Diencephalon (tissue), 1 donor: ENCODE measurements around the gene METTL21A. TPM values are rescaled to one million over a fixed set of nuclear protein-coding genes. Genes with fewer than 3 reads are reported as not detected.

Experiments
- small RNA-seq: library from RNA; depleted of rRNA; stranded (forward); fragments of <200 nt; gene quantifications from one replicate; pipeline ENCODE3, GENCODE V24; 2014
- total RNA-seq: library from RNA; depleted of rRNA; stranded (reverse); fragments of >200 nt; gene quantifications from one replicate; pipeline ENCODE4 v1.2.3, GENCODE V29; 2014

METTL21A gene
- 17.1 TPM for total RNA-seq

GRCh38 chr2:207625014-207625907 is at the start of gene METTL21A:
Gene METTL21A, minus strand, starts transcription at chr2:207625394. Its CDS starts 1,019 bp downstream, at chr2:207624375.

Small RNA genes lying within 50 kb of the gene (small RNA-seq; reads per million reads assigned to genes)
- gene RPS29P9: not detected

Other genes with a start within 250 kb of the METTL21A start
- 86.0 TPM for gene CREB1, start 95.4 kb downstream of the METTL21A start, total RNA-seq
- gene CCNYL1, start 86.2 kb upstream of the METTL21A start, total RNA-seq: 28.1 TPM
- gene FZD5, start 144.5 kb upstream of the METTL21A start, total RNA-seq: 4.8 TPM